AG04450 (cell line): ENCODE results near the gene TEC. TPM values are rescaled to one million over a fixed set of nuclear protein-coding genes. Genes with fewer than 3 reads are reported as not detected.

ENCODE experiments used
- CTCF ChIA-PET: fragments of 300-600, 350-600 bp; formaldehyde crosslinking; extraction: SDS; loops from one replicate; lab custom pipeline; 2022; ENCODE audit warnings: antibody characterized with exemption, inconsistent platforms; lab: Charles Lee
- POLR2A ChIA-PET: fragments of 350-600 bp; formaldehyde crosslinking; extraction: SDS; loops from one replicate; lab custom pipeline; 2021; ENCODE audit warnings: antibody characterized with exemption, inconsistent platforms; lab: Yijun Ruan, JAX
- DNase-seq: peaks from one replicate; pipeline ENCODE4 v3.0.0-alpha.2; 2011; ENCODE audit warnings: low read depth, low spot score
- H3K27ac ChIP-seq: one replicate; pipeline ENCODE4 v1.5.1; 2012; ENCODE audit warnings: low read depth, low read length, control low read depth
- H3K27me3 ChIP-seq: one replicate; pipeline ENCODE4 v1.6.0; 2012; ENCODE audit warnings: low read length; ENCODE audit not compliant: control insufficient read depth, insufficient read depth
- H3K4me3 ChIP-seq: 2 replicates; pipeline ENCODE4 v1.5.1; 2011; ENCODE audit warnings: mild to moderate bottlenecking, low read depth, low read length, control low read depth
- H3K9me3 ChIP-seq: 2 replicates; pipeline ENCODE4 v1.5.1; 2012; ENCODE audit warnings: low read length; ENCODE audit not compliant: control insufficient read depth, insufficient read depth
- polyA plus RNA-seq: library from polyadenylated mRNA; depleted of rRNA; stranded (reverse); fragments of >200 nt; gene quantifications from 2 replicates; pipeline ENCODE4 v1.2.3, GENCODE V29; 2011
- TF ChIP-seq, protein P1 (sequence below): IDR thresholded peaks from 2 replicates; pipeline ENCODE4 v1.5.1; 2011; ENCODE audit warnings: low read depth, low read length, control low read depth, inconsistent platforms

TEC gene
- polyA plus RNA-seq, 1 experiment = 0.21 TPM

DNA sequence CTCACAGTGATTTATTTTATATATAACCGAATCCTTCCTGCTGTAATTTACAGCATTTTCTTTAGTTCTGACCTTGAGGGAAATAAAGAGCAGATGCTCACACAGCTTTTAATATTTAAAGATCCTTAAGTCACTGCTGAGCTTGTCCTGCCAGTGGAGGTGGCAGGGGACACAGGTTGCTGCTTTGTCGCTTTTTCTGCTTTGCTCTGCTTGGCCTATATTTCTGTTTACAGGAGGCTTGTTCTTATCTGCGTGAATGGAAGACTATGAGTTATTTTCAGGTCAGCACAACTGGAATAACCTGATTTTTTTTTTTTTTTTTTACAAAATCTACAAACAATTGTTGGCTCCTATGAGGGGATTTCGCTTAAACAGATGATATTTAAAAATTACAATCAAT is 137.9 kb downstream of the TEC start:
- ChIA-PET POLR2A (interaction anchor here (0.7 kb wide), 1 partner anchor 622 kb away, joined by 5 read pairs; no protein-coding TSS in a partner anchor), CTCF (interaction anchor here (0.7 to 1.7 kb wide), 6 partner anchors 8 to 483 kb away, joined by 3 to 6 read pairs (median 3); no protein-coding TSS in a partner anchor)
- TF ChIP-seq, protein P1, sequence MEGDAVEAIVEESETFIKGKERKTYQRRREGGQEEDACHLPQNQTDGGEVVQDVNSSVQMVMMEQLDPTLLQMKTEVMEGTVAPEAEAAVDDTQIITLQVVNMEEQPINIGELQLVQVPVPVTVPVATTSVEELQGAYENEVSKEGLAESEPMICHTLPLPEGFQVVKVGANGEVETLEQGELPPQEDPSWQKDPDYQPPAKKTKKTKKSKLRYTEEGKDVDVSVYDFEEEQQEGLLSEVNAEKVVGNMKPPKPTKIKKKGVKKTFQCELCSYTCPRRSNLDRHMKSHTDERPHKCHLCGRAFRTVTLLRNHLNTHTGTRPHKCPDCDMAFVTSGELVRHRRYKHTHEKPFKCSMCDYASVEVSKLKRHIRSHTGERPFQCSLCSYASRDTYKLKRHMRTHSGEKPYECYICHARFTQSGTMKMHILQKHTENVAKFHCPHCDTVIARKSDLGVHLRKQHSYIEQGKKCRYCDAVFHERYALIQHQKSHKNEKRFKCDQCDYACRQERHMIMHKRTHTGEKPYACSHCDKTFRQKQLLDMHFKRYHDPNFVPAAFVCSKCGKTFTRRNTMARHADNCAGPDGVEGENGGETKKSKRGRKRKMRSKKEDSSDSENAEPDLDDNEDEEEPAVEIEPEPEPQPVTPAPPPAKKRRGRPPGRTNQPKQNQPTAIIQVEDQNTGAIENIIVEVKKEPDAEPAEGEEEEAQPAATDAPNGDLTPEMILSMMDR = no peak
- Histone ChIP-seq H3K9me3 (no peaks in the 10 kb centered on the region; the same call in 1 of the 2 replicates), H3K27ac (no peak overlapping the region), H3K27me3 (no peaks in the 10 kb centered on the region), H3K4me3 (no peak overlapping the region)
- DNase-seq = no peak

DNA sequence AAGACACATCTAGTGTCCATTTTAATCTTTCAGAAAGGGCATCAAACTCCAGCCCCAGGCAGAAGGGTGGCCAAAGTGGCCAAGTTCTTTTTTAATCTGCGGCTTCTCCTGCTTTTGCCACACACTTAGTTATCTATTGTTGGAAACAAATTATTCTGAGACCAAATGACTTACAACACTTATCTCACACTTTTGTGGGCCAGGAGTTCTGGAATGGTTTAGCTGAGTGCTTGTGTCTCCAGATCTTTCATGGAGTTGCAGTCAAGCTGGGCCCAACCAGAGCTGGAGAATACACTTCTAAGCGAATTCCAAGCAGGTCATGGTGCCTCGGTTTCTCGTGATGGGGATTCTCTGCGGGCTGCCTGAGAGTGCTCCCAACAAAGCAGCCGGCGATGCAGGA is 139.5 kb downstream of the TEC start:
- TF ChIP-seq, protein P1 = no peak
- POLR2A ChIA-PET = no interaction called here
- CTCF ChIA-PET = interaction anchor here (5.0 kb wide), 1 partner anchor 10 kb away, joined by 38 read pairs; no protein-coding TSS in a partner anchor

GRCh38 chr4:48129307-48130014 is 140.2 kb downstream of the TEC start:
- POLR2A ChIA-PET = no interaction called here
- TF ChIP-seq, protein P1 = no peak
- CTCF ChIA-PET = interaction anchor here (5.0 kb wide), 1 partner anchor 11 kb away, joined by 38 read pairs; no protein-coding TSS in a partner anchor

More for the DNA sequence above, 139.5 kb downstream of the TEC start:
- no peak for DNase-seq
- Histone ChIP-seq H3K9me3 (no peaks in the 10 kb centered on the region; the same call in 1 of the 2 replicates), H3K27me3 (no peaks in the 10 kb centered on the region), H3K27ac (no peak overlapping the region), H3K4me3 (no peak overlapping the region)

GRCh38 chr4:48127682-48128404 is 141.8 kb downstream of the TEC start:
- POLR2A ChIA-PET = interaction anchor here (0.7 to 1.0 kb wide), 2 partner anchors 12 to 177 kb away, joined by 5 to 12 read pairs; no protein-coding TSS in a partner anchor
- peak; percentile 76 for DNase-seq
- Histone ChIP-seq H3K27me3 (peaks cover 3% of the 10 kb centered on the region), H3K9me3 (no peaks in the 10 kb centered on the region; the same call in 1 of the 2 replicates), H3K27ac (peak overlapping the region; percentile 52), H3K4me3 (peak overlapping the region; percentile 22)
- TF ChIP-seq, protein P1 = peak; percentile 66
- CTCF ChIA-PET = interaction anchor here (0.5 to 5.0 kb wide), 7 partner anchors 12 to 418 kb away, joined by 3 to 38 read pairs (median 5); no protein-coding TSS in a partner anchor

More at GRCh38 chr4:48129307-48130014, 140.2 kb downstream of the TEC start:
- no peak overlapping the region for H3K4me3 ChIP-seq
- DNase-seq = no peak
- no peaks in the 10 kb centered on the region for H3K27me3 ChIP-seq
- H3K27ac ChIP-seq = no peak overlapping the region
- no peaks in the 10 kb centered on the region; the same call in 1 of the 2 replicates for H3K9me3 ChIP-seq
